NB4 (cell line): Measurements from ENCODE around the gene C1orf50.

ENCODE experiments used
- CTCF ChIP-seq: IDR thresholded peaks from one replicate; pipeline ENCODE4 v1.5.1; 2012; ENCODE audit warnings: low read depth, low read length
- MAX ChIP-seq: IDR thresholded peaks from 2 replicates; pipeline ENCODE4 v1.6.1; 2011; ENCODE audit warnings: low read depth, low read length
- POLR2A ChIP-seq: IDR thresholded peaks from 2 replicates; pipeline ENCODE4 v1.6.1; 2011; ENCODE audit warnings: mild to moderate bottlenecking; ENCODE audit not compliant: insufficient read length; ENCODE audit errors: extremely low read depth

GRCh38 chr1:42817976-42818375, 50.9 kb downstream of the C1orf50 start:
- TF ChIP-seq CTCF: no peak
- TF ChIP-seq POLR2A: no peak
- no peak for TF ChIP-seq MAX
